Lower leg skin (tissue), 4 donors: Measurements from ENCODE around the gene TMEM132A. TPM values are rescaled to one million over a fixed set of nuclear protein-coding genes. Genes with fewer than 3 reads are reported as not detected.

Experiments used
- DNase-seq, 2 donors: peaks; one replicate each; pipeline ENCODE4 v3.0.0-alpha.2; 2019; ENCODE audit warnings: low spot score in 2 of 2
- H3K4me3 ChIP-seq: fragments of 200-600 bp; sonication (generic); 2 replicates; pipeline ENCODE4 v1.5.1; 2017; ENCODE audit warnings: mild to moderate bottlenecking, low read depth; ENCODE audit not compliant: poor library complexity, severe bottlenecking
- POLR2A ChIP-seq, 2 donors: fragments of 450-650 bp; IDR thresholded peaks; one replicate each; pipeline ENCODE4 v1.6.1; 2016 to 2017; ENCODE audit warnings: antibody characterized with exemption in 2 of 2, mild to moderate bottlenecking in 1 of 2, moderate library complexity in 1 of 2
- WGBS, 2 donors: methylation state at CpG; one replicate each; pipeline ENCODE4 v1.1.5; 2018; 5-methylcytosine and 5-hydroxymethylcytosine counted together
- intact Hi-C: fragments of 100-400 bp; cut with DNase I; formaldehyde crosslinking; loops from one replicate; pipeline ENCODE4 v1.15.0; 2023; ENCODE audit warnings: low total_unique reads
- total RNA-seq, 4 donors: library from RNA; depleted of rRNA; stranded (reverse); fragments of >200 nt; gene quantifications; one replicate each; pipeline ENCODE4 v1.1.0, GENCODE V29; 2016
- TF ChIP-seq, protein P1 (sequence below), 3 donors: fragments of 450-650 bp; IDR thresholded peaks; one replicate each; pipeline ENCODE4 v1.5.1; 2016; ENCODE audit warnings: antibody characterized with exemption in 3 of 3, mild to moderate bottlenecking in 3 of 3, moderate library complexity in 2 of 3

Gene TMEM132A
- total RNA-seq, 4 donors from 2014 or later = 2.9 to 13.7 (median 5.3) TPM

- no peak for TF ChIP-seq POLR2A (IDR thresholded peaks at IDR 0.05)
- TF ChIP-seq, protein P1, sequence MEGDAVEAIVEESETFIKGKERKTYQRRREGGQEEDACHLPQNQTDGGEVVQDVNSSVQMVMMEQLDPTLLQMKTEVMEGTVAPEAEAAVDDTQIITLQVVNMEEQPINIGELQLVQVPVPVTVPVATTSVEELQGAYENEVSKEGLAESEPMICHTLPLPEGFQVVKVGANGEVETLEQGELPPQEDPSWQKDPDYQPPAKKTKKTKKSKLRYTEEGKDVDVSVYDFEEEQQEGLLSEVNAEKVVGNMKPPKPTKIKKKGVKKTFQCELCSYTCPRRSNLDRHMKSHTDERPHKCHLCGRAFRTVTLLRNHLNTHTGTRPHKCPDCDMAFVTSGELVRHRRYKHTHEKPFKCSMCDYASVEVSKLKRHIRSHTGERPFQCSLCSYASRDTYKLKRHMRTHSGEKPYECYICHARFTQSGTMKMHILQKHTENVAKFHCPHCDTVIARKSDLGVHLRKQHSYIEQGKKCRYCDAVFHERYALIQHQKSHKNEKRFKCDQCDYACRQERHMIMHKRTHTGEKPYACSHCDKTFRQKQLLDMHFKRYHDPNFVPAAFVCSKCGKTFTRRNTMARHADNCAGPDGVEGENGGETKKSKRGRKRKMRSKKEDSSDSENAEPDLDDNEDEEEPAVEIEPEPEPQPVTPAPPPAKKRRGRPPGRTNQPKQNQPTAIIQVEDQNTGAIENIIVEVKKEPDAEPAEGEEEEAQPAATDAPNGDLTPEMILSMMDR (IDR thresholded peaks at IDR 0.05) = no peak
- intact Hi-C loops = no loop called here
- DNase-seq = no peak
- H3K4me3 ChIP-seq = no peak overlapping the region
- 80 to 88% methylated on average over 7 of the region's 7 CpGs for WGBS, 2 donors
Observed at GRCh38 chr11:60960405-60960804, 36.1 kb downstream of the TMEM132A start.

DNA sequence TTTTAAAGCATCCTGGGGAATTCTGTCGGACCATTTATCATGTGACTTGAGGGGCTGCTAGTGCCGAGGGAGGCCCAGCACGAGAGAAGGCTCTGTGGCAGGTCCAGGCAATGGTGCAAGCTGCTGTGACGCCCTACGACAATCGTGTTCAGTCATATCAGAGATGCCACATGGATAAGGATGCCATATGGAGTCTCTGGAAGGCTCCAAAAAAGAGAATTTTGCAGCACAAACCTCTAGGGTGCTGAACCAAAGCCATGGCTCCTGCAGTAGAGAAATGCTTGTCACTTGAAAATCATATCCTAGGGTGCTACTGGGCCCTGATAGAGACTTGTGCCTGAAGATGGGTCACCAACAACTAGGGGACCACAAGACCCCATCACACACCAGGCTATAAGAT lies 40.5 kb downstream of the TMEM132A start:
- no peak overlapping the region for H3K4me3 ChIP-seq
- WGBS, 2 donors = 67 to 78% methylated on average over 6 of the region's 6 CpGs
- intact Hi-C loops = no loop called here
- DNase-seq = no peak
- TF ChIP-seq, protein P1 (IDR thresholded peaks at IDR 0.05) = no peak
- TF ChIP-seq POLR2A (IDR thresholded peaks at IDR 0.05) = no peak

DNA sequence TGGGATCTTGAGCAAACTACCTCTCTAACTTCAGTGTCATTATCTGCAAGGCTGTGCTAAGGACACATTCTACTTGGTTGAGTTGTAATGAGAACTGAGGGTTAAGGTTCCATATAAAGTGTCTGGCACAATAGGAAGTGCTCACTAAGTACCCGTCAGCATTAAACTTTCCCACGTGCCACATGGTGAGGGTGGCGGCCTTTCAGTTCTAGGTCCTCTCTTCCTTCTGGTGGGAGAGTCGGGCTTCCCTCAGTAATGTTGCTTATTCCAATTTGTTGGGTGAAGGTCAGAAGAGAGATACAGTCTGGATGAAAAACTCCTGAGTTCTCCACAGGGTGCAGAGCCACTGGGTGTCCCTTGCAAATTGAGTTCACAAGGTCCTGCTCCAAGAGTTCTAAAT lies 42.6 kb downstream of the TMEM132A start:
- intact Hi-C loops = no loop called here
- no peak for DNase-seq
- 82 to 88% methylated on average over 4 of the region's 4 CpGs for WGBS, 2 donors
- TF ChIP-seq POLR2A (IDR thresholded peaks at IDR 0.05) = no peak
- TF ChIP-seq, protein P1 (IDR thresholded peaks at IDR 0.05) = no peak
- H3K4me3 ChIP-seq = no peak overlapping the region

- intact Hi-C loops = no loop called here
- TF ChIP-seq, protein P1 (IDR thresholded peaks at IDR 0.05) = no peak
- TF ChIP-seq POLR2A (IDR thresholded peaks at IDR 0.05) = no peak
- DNase-seq = no peak
- 44 to 100% methylated on average over 1 of the region's 1 CpG for WGBS, 2 donors
- H3K4me3 ChIP-seq = no peak overlapping the region
Observed at GRCh38 chr11:60968223-60968622, 44.0 kb downstream of the TMEM132A start.

DNA sequence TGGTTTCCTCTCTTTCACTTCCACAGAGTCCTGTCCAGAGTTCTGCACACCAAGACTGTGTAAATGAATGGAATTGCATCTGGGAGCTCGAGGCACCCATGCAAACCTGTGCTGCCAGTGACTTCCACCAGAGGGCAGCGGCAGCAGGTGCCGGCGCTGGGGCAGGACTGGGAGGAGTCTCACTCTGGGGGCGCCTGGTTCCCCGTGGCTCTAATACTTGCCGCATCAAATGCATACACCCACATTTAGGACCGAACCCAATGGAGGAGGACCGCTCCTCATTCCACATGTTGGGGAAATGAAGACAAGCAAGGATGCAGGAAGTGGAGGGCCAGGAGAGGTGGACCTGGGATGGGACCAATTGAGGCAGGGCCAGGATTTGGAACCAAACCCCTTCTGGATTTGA lies 46.1 kb downstream of the TMEM132A start:
- TF ChIP-seq POLR2A (IDR thresholded peaks at IDR 0.05) = no peak
- TF ChIP-seq, protein P1 (IDR thresholded peaks at IDR 0.05) = no peak
- DNase-seq = no peak
- WGBS, 2 donors = 21 to 26% methylated on average over 9 of the region's 9 CpGs
- H3K4me3 ChIP-seq = no peak overlapping the region
- intact Hi-C loops = no loop called here

DNA sequence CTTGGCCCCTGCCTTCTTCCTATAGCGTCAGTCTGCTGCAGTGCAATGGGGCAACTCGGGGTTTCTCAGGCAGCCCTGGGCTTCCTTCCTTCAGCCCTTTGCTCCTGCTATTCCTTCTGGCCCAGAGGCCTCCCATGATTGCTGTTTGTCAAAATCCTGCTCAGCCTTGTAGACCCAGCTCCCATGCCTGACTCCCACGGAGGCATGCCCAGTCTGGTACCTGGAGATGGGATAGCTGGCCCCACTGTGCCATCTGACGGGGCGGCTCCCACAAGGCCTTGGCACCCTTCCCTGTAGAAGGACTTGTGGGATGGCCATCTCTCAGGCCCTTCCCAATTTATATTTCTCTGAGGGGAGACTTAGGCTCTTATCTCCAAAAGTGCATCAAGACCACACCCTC lies 46.6 kb downstream of the TMEM132A start:
- intact Hi-C loops = no loop called here
- TF ChIP-seq POLR2A (IDR thresholded peaks at IDR 0.05) = no peak
- no peak for DNase-seq
- WGBS, 2 donors = 67 to 79% methylated on average over 5 of the region's 5 CpGs
- no peak overlapping the region for H3K4me3 ChIP-seq
